Osteocyte (in vitro differentiated cells): Measurements from ENCODE around the gene CCR6. TPM values are rescaled to one million over a fixed set of nuclear protein-coding genes. Genes with fewer than 3 reads are reported as not detected.
A peak's percentile ranks its signal among the peaks of the same experiment; 100 is the strongest.
"Not testable (repeated sequence)": the region's sequence is repeated elsewhere in the genome, so short reads cannot be mapped to it uniquely, and the experiment has no call there.

Experiments used
- DNase-seq: peaks from one replicate; pipeline ENCODE4 v3.0.0; 2021; ENCODE audit warnings: mixed read lengths; ENCODE audit not compliant: unreplicated experiment; ENCODE audit errors: extremely low spot score
- H3K27ac Mint-ChIP-seq: one replicate; pipeline ENCODE4 v1.8.0; 2021; ENCODE audit warnings: mild to moderate bottlenecking, mixed read lengths; ENCODE audit not compliant: unreplicated experiment
- H3K27me3 Mint-ChIP-seq: one replicate; pipeline ENCODE4 v1.8.0; 2021; ENCODE audit warnings: mixed read lengths; ENCODE audit not compliant: unreplicated experiment
- H3K36me3 Mint-ChIP-seq: one replicate; pipeline ENCODE4 v1.8.0; 2021; ENCODE audit warnings: mixed read lengths; ENCODE audit not compliant: unreplicated experiment
- H3K4me1 Mint-ChIP-seq: one replicate; pipeline ENCODE4 v1.8.0; 2021; ENCODE audit warnings: mixed read lengths; ENCODE audit not compliant: unreplicated experiment
- H3K4me3 Mint-ChIP-seq: one replicate; pipeline ENCODE4 v1.8.0; 2021; ENCODE audit warnings: mild to moderate bottlenecking, moderate library complexity, mixed read lengths; ENCODE audit not compliant: unreplicated experiment
- H3K9me3 Mint-ChIP-seq: one replicate; pipeline ENCODE4 v1.8.0; 2021; ENCODE audit warnings: mixed read lengths; ENCODE audit not compliant: unreplicated experiment
- total RNA-seq: library from RNA; stranded (reverse); gene quantifications from 2 replicates; pipeline ENCODE4 v1.2.1, GENCODE V29; 2021
- TF ChIP-seq, protein P1 (sequence below): fragments of 200-600 bp; sonication (generic); IDR thresholded peaks from 2 replicates; pipeline ENCODE4 v1.5.0; 2021; ENCODE audit warnings: antibody characterized with exemption, mild to moderate bottlenecking, moderate library complexity

CCR6 gene
- total RNA-seq, 1 donor from 2014 or later: not detected

DNA sequence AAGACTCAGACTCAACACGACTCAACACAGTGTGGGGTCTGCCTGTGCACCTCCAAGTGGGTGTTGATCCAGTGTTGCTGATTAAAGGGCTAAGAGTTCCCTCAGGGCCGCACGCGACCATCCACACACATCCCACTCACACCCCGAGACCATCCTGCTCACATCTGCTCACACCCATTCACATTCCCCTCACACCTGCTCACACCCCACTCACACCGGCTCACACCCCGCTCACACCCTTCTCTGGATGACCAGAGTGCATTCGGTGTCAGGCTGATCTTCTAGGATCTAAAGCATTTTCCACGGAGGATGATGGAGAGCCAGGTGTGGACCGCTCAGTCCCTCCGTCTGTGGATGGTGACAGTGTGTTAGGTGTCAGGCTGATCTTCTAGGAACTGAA lies 48.4 kb downstream of the CCR6 start:
- not testable (repeated sequence) for H3K4me1 Mint-ChIP-seq, H3K9me3 Mint-ChIP-seq, DNase-seq, H3K27me3 Mint-ChIP-seq, H3K36me3 Mint-ChIP-seq, H3K4me3 Mint-ChIP-seq, H3K27ac Mint-ChIP-seq

DNA sequence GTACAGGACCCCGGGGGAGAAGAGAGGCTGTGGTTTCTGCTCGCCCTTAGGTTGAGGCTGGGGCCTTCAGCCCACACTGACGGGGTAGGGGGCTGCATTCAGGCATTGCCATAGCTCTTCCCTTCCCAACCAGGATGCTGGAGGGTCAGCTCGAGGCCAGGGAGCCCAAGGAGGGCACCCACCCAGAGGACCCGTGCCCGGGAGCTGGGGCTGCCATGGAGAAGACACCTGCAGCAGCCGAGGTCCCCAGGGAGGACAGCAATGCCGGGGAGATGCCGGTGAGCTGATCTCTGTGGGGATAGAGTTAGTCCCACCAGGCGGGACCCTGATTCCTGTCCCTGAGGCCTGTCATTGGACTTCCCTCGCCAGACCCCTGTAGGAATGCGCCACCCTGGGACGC lies 49.1 kb downstream of the CCR6 start:
- H3K27me3 Mint-ChIP-seq, H3K9me3 Mint-ChIP-seq, H3K4me3 Mint-ChIP-seq, H3K36me3 Mint-ChIP-seq, H3K27ac Mint-ChIP-seq, H3K4me1 Mint-ChIP-seq, DNase-seq: not testable (repeated sequence)

DNA sequence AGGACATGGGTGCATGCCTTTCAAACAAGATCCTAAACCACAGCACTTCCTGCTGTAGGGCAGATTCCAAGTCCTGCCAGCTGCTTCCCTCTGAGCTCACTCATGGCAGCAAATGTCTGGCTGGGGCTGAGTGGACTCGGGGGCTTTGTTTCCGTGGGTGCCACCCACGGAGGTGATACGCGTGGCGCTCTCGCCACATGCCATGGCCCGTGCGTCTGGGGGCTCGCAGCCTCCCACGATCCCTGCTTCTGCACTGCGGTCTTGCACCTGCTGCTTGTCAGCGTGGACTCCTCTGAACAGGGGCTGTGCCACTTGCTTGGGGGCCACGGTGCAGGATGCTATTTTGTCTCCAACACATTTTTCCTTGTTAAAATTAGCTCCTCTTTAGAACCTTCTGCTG lies 54.4 kb downstream of the CCR6 start:
- H3K9me3 Mint-ChIP-seq, H3K27me3 Mint-ChIP-seq, H3K36me3 Mint-ChIP-seq, DNase-seq, H3K4me3 Mint-ChIP-seq, H3K4me1 Mint-ChIP-seq, H3K27ac Mint-ChIP-seq: not testable (repeated sequence)

DNA sequence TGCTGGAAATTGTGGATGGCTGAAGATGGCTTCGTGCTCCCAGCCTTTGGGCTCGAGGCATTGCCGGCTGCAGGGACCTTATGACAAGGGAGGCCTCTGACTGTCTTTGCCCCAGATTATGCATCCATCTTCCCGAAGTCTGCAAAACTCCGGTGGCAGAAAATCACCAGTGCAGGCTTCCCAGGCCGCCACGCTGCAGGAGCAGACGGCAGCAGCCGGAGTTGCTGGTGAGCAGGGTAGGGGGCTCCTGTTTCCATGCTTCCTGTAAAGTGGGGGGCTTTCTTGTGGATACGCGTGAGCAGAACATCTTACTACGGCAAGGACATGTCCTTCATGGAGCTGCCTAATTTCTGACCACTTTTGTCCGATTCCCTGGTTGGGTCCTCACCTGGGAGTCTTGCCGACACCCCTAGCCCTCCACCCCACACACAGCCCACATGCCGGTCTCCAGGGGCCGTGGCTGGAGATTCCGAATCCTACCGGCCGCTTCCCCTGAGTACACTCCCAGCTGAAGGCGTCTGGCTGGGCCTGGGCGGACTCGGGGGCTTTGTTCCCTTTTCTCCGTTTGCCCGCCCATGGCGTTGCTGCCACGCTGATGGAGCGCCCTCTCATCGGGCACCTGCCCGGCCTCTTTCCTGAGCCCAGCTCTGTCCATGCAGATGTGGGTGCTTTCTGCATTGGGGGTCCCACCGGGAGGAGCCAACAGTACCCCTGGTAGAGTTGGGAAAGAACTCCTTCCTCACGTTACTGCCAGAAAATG lies 56.2 kb downstream of the CCR6 start:
- H3K36me3 Mint-ChIP-seq, H3K4me1 Mint-ChIP-seq, DNase-seq, H3K27me3 Mint-ChIP-seq, H3K4me3 Mint-ChIP-seq, H3K27ac Mint-ChIP-seq, H3K9me3 Mint-ChIP-seq: not testable (repeated sequence)

DNA sequence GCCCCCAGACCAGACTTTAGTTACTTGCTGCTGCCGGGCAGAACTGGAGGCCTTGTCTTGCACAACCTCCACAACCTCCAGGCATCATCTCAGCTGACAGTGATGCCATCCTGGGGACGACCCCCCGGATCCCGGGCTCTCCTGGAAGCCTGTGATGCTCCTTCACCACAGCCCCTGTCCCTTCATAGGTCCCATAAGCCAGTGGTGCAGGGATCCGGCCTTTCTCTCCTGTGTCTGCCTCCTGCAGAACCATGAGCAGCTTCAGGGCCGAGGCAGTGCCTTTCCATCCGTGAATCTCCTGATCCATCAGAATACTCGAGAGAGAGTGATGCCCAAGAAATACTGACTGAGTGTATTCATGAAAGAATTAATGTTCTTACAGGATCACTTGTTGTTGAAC lies 57.2 kb downstream of the CCR6 start:
- H3K27ac Mint-ChIP-seq, H3K9me3 Mint-ChIP-seq, H3K27me3 Mint-ChIP-seq, H3K36me3 Mint-ChIP-seq, H3K4me1 Mint-ChIP-seq, DNase-seq, H3K4me3 Mint-ChIP-seq: not testable (repeated sequence)

DNA sequence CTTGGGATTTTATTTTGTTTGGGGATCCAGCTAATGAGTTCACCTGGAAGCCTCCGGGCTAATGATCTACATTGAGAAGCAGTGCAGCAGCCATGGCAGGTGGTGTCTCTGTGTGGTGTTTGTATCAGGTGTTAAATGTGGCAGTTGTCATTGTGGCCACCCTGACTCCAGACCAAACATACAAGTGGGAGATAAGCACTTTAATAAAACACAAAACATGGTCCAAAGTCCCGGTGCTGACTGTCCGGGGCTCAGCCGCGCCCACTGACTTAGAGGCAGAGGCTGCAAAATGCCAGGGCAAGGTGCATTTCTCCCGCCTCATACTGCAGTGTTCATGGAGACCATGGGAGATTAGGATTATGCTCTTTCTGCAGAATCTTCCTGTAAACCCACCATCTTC lies 58.5 kb downstream of the CCR6 start:
- DNase-seq, H3K27me3 Mint-ChIP-seq, H3K27ac Mint-ChIP-seq, H3K9me3 Mint-ChIP-seq, H3K4me1 Mint-ChIP-seq, H3K4me3 Mint-ChIP-seq, H3K36me3 Mint-ChIP-seq: not testable (repeated sequence)

DNA sequence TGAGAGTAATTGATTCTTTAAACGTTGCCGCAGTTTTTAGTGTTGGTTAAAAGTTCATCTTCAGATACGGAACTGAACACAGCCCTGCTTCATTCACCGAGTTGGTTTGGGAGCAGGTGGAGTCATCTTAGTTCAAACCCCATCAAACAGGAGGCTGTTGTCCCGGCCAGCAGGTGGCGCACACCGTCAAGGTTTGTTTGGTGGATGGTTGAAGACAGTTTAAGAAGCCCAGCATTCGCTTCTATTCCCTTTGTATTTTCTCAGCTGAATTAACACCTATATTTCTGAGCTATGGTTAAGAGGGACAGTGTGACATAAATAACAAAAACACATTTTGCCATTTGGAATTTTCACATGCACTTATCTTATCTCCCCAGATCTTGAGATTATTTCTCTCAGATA lies 60.0 kb downstream of the CCR6 start:
- H3K9me3 Mint-ChIP-seq, H3K36me3 Mint-ChIP-seq, DNase-seq, H3K27ac Mint-ChIP-seq, H3K27me3 Mint-ChIP-seq, H3K4me1 Mint-ChIP-seq, H3K4me3 Mint-ChIP-seq: not testable (repeated sequence)
- TF ChIP-seq, protein P1, sequence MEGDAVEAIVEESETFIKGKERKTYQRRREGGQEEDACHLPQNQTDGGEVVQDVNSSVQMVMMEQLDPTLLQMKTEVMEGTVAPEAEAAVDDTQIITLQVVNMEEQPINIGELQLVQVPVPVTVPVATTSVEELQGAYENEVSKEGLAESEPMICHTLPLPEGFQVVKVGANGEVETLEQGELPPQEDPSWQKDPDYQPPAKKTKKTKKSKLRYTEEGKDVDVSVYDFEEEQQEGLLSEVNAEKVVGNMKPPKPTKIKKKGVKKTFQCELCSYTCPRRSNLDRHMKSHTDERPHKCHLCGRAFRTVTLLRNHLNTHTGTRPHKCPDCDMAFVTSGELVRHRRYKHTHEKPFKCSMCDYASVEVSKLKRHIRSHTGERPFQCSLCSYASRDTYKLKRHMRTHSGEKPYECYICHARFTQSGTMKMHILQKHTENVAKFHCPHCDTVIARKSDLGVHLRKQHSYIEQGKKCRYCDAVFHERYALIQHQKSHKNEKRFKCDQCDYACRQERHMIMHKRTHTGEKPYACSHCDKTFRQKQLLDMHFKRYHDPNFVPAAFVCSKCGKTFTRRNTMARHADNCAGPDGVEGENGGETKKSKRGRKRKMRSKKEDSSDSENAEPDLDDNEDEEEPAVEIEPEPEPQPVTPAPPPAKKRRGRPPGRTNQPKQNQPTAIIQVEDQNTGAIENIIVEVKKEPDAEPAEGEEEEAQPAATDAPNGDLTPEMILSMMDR: peak; percentile 39

DNA sequence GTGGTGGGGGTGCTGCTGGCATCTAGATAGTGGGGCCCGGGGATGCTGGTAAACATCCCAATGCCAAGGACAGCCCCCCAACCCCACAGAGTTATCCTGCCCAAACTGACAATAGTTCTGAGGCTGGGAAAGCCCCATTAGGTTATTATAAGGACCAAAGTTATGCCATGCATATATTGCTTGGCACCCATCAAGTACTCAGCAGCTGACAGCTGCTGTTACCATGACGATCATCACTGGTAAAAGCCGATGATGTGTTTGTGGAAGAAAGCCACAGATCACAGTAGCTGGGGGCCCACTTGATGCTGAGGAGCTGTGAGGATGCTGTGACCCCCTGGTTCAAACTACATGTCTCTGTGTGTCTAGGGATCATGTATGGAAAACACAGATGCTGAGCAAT lies 62.2 kb downstream of the CCR6 start:
- H3K4me3 Mint-ChIP-seq, H3K9me3 Mint-ChIP-seq, H3K27me3 Mint-ChIP-seq, H3K27ac Mint-ChIP-seq, H3K36me3 Mint-ChIP-seq, H3K4me1 Mint-ChIP-seq, DNase-seq: not testable (repeated sequence)

DNA sequence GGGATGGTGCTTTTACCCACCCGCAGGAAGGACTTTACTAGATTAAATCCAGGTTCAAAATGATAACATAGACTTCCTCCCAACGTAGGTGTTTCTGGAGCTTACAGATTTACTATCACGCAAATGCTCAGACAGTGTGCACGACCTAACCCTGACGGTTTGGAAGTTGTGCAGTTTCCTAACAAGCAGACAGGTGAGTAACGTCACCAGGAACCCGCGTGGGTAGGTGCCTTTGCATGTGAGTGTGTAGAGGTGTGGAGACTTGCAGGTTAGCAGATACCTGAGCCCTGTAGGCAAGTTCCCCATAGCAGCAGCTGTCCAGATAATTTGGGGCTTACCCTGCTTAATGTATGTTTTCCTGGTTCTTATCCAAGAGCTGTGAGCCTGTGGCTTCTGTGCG lies 64.4 kb downstream of the CCR6 start:
- H3K4me1 Mint-ChIP-seq, H3K27ac Mint-ChIP-seq, H3K4me3 Mint-ChIP-seq, H3K27me3 Mint-ChIP-seq, DNase-seq, H3K36me3 Mint-ChIP-seq, H3K9me3 Mint-ChIP-seq: not testable (repeated sequence)

Other genes starting within 250 kb of the CCR6 start
- 20.3 and 22.3 TPM in 2 replicates for gene RNASET2, start 166.5 kb upstream of the CCR6 start, total RNA-seq
- gene CEP43, start 123.7 kb upstream of the CCR6 start, total RNA-seq: 16.0 and 18.3 TPM in 2 replicates
- not detected in 2 replicates for gene GPR31, start 34.9 kb downstream of the CCR6 start, total RNA-seq
- not detected in 2 replicates for gene UNC93A, start 168.2 kb downstream of the CCR6 start, total RNA-seq
- not detected in 2 replicates for gene TTLL2, start 202.0 kb downstream of the CCR6 start, total RNA-seq